Umbilical cord (tissue), 2 donors: ENCODE data around the gene F12. TPM values are rescaled to one million over a fixed set of nuclear protein-coding genes. Genes with fewer than 3 reads are reported as not detected.

Source experiments
- DNase-seq: peaks from one replicate; pipeline ENCODE4 v3.0.0-alpha.2; 2015; ENCODE audit warnings: low spot score
- total RNA-seq: library from RNA; depleted of rRNA; stranded (reverse); fragments of >200 nt; gene quantifications from one replicate; pipeline ENCODE4 v1.2.3, GENCODE V29; 2014; ENCODE audit warnings: low replicate concordance; ENCODE audit not compliant: insufficient read depth

F12 gene
- not detected for total RNA-seq

- DNase-seq: no peak
Measured at GRCh38 chr5:177409043-177409801, at the start of gene F12. TSS of gene F12 (minus strand) at chr5:177409564. CDS start at chr5:177409527, 37 bp downstream.

- no peak for DNase-seq
Measured at GRCh38 chr5:177458912-177459350, 49.6 kb upstream of the F12 start.

- DNase-seq: no peak
Measured at GRCh38 chr5:177457852-177458681, 48.7 kb upstream of the F12 start.

- DNase-seq: peak; percentile 93
Measured at GRCh38 chr5:177456976-177457851, 47.9 kb upstream of the F12 start.

- DNase-seq: no peak
Measured at GRCh38 chr5:177456591-177456964, 47.2 kb upstream of the F12 start.

- peak; percentile 91 for DNase-seq
Measured at GRCh38 chr5:177455661-177456590, 46.6 kb upstream of the F12 start.

- DNase-seq: peak; percentile 71
Measured at GRCh38 chr5:177455036-177455660, 45.8 kb upstream of the F12 start.

GRCh38 chr5:177454397-177455035 lies 45.2 kb upstream of the F12 start:
- DNase-seq: peak; percentile 90

- DNase-seq: peak; percentile 68
Measured at GRCh38 chr5:177453852-177454396, 44.6 kb upstream of the F12 start.

- DNase-seq: peak; percentile 36
Measured at GRCh38 chr5:177452688-177453638, 43.6 kb upstream of the F12 start.

GRCh38 chr5:177450667-177451424 lies 41.5 kb upstream of the F12 start:
- DNase-seq: peak; percentile 42

- DNase-seq: no peak
Measured at GRCh38 chr5:177449140-177450061, 40.0 kb upstream of the F12 start.

GRCh38 chr5:177448244-177448950 lies 39.0 kb upstream of the F12 start:
- DNase-seq: no peak

GRCh38 chr5:177447611-177448243 lies 38.4 kb upstream of the F12 start:
- peak; percentile 26 for DNase-seq

- DNase-seq: peak; percentile 48
Measured at GRCh38 chr5:177447066-177447610, 37.8 kb upstream of the F12 start.
